NCI-H1417 treated with DMSO at 0.1 percent for 48 hours (cell line): ENCODE results near the gene PANK2.
"Not testable (repeated sequence)": the region's sequence is repeated elsewhere in the genome, so short reads cannot be mapped to it uniquely, and the experiment has no call there.

Experiments used
- DNase-seq: peaks from one replicate; lab custom pipeline; 2025; lab: John Stamatoyannopoulos, UW

Gene PANK2

DNA sequence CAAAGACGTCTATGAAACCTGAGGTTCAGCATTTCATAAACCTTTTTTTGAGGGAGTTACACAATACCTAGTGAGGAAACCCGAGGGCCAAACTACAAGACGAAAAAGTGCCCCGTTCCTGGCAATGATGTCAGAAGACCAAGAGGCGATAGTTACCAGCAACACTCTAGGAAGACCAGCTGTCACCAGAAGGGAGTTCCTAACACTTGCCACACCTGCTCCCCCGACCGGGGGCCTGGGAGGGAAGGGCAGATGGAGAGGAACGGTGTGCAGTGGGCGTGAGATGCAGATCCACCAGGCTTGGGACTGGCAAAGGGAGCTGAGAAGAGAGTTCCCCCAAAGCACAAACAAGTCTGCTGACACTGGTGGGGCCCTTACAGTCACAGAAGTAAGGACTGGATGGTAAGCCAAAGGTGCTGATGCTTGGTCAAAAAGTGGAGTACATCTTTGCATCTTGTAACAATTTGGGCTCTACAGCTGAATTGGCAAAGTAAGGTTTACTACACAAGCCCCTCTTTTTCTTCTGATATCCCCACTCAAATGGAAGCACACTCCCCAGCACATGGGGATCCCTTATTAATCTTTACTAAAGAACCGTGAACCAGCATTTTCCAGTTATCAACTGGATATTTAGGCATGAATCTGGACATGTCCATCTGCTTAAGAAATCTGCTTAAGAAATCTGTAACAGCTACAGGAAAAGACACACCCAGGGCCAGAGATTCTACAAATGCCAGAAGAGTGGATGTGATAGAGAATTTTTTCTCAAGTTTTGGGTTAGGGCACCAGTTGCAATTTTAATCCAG lies 38.5 kb downstream of the PANK2 start:
- no peak for DNase-seq

DNA sequence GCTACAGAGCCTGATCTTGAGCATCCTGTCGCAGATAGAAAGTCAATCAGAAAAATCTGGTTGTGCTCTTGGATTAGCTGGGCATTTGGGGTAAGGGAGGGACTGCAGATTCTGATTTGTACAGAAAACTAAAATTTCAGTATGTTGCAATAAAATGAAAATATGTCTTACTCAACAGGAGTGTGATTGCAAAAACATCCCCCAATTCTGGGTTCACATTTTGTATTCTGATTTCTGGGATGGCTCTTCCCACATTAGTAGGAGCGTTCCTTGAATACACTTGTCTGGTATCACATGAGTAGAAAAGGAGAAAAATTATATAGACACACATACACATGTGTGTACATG lies 40.5 kb downstream of the PANK2 start:
- DNase-seq = no peak

DNA sequence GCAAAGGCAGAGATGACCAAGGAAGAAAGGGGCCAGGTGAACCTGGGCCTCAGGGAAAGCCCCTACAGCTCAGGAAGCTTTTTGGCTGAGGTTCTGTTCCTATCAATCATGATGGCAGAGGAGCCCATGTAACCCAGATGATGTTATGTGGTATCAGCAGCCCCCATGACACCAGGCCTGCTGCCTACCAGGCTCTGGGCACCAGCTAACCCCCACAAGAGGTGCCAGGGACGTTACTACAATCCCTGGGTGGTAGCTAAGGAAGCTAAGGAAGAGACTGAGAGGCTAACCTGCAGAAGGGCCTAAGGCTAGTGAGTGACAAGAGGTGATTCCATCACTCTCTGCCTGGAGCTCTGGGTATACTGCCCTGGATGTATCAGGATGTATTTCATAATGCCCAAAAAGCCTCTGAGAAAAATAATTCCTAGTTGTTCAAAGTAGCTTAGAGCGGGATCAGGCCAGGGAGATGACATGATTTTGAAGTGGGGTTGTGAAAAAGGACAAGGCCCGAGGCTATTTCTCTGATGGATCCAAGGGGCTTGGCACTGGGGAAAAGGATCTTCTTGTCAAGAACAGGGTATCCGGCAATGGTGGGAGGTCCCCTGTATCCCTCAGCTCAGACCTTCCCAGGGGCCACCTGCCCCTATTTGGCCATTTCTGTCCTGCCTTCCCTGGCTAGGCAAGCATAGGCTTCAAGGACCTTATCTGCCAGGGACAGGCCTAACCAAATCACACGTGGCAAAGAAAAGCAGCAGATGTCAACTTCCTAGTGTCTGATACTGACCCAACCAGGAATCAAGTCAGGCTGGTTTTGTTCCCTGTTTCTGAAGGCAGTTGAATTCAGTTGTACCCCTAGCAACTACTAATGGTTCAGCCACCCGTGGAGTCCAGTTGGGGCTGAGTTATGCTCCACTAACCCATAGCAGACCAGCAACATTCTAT lies 41.3 kb downstream of the PANK2 start:
- DNase-seq = no peak

DNA sequence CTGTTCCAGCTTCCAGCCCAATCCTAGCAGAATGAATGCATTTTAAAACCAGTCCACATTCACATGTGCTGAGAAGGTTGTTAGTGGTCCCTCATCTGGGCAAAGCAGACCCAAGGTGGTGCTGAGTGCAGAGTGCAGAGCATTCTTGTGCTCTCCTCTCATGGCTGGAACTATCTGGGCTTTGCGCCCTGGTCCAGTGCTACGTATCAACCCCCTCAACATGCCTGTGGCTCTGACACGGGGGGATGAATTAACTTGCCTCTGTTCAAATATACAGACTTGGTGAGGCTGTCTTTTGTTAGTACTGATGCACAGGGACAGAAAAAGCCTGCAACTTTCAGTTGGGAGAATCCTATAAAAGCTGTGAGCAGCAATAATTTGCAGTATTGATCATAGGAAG lies 42.5 kb downstream of the PANK2 start:
- no peak for DNase-seq

DNA sequence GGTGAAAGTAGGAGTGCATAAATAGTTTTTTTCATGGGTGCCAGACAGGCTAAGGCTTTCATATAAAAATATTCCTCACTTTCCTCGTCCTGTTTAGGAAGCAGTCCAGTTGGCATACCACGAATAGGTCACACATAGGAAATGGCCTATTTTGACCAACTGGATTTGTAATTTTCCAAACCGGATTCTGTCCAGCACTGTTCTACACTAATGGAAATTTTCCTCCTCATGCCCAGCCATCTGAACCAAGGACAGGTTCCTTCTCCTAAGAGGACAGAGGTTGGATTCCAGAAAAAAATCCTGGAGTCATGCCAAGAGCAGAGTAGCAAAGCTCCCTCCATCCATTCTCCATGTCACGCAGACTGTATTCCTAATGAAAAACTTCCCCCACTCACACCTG lies 43.1 kb downstream of the PANK2 start:
- no peak for DNase-seq

DNA sequence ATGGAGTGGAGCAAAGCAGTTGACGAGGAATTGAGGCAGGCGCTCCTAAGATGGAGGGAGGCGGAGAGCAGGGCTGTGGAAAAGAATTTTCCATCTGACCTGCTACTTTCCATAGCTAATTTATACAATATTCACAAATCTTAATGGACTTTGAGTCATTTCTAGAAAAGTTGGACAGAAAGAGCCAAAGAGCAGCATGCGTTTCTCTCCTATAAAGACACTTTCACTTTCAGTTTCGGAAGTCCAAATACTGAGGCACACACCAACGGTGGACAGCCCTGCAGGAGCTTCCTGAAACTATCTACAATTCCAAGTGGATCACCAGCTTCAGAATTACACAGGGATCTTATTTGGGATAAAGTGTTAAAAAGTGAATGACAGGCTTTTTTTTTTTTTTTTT lies 43.5 kb downstream of the PANK2 start:
- no peak for DNase-seq

DNA sequence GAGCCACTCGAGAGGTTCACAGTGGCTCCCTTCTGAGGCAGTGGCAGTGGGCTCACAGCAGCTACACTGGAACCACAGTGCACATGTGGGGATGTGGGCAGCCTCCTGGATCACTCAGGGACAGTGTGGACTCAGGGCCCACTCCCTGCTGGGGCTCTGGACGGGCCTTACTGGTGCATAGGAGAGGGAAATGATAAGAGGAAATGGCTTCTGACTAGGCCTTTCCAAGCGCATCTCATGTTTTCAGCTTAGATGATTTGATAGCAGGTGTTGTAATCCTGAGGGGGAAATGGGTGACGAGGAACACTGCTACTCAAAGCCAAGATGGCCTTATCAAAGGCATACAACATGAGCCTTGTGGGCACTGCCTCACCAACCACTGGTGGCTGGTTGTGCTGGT lies 44.0 kb downstream of the PANK2 start:
- DNase-seq = no peak

DNA sequence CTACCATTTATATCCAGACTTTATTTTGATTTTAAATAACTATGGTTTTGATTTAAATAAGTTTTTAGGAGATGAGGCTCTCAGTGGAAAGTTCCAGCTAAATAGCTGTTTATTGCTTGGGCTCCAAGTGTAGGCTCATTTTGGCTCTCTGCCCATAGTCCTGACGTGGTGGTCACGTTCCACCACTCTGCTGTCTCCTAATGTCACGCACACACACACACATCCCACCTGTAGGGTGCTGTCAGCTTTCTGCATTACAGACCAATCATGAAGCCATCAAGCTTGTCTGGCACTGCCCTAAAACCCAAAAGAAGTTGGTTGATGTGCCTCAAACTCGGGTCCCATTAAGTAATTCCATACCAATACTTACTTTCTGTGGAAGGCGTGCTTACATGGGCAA lies 45.4 kb downstream of the PANK2 start:
- DNase-seq = no peak

DNA sequence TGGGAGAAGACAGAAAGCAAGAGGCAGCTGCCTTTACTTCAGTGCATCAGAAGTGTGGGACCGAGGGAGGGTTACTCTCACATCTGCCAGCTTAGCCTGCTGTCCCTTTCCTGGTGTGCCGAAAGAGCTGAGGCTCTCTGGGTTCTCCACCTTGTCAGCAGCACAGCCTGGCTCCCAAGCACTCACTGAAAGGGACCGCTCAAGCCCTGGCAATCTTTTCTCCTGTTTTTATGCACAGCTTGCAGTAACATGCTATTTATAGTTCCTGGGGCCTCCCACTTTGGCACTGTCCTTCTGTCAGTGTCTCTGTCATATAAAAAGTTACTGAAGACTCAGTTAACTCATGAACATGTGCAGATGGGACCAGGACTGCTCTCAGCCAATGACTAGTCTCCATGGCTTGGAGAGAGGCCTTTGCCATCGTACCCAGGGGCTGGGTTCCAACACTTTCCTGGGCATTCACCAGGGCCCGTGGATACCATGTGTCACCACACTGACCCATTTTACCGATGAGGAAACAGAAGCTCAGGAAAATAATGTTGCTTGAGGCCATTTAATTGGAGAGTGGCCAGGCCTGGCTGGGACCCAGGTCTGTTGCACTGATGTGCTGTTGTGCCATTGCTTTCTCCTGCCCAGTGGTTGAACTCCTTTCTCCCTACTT lies 46.2 kb downstream of the PANK2 start:
- DNase-seq = no peak

DNA sequence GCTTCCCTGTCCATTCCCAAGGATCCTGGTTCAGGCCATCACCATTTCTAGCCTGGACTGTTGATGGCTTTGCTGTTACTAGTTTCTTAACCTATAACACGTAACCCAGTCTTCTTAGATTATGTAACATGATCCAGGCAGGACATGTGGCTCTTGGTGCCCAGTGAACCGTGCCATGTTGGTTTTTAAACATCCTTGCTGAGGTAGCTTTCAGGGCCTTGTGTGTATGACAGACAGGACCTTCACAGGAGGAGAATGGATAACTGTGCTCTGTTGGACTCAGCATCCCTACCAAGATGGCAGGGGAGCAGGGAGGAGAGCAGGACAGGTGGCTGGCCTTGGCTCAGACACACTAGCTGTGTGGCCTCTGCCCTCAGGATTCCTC lies 46.8 kb downstream of the PANK2 start:
- DNase-seq = no peak

DNA sequence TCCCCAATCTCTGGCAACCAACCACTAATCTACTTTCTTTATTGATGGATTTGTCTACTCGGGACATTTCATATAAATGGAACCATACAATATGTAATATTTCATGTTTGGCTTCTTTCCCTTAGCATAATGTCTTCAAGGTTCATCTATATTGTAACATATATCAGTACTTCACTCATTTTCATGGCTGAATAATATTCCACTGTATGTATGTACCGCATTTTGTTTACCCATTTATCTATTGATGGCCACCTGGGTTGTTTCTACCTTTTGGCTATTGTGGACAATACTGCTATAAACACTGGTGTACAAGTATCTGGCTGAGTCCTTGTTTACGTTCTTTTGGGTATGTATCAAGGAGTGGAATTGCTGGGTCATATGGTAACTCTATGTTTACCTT lies 48.4 kb downstream of the PANK2 start:
- no peak for DNase-seq

DNA sequence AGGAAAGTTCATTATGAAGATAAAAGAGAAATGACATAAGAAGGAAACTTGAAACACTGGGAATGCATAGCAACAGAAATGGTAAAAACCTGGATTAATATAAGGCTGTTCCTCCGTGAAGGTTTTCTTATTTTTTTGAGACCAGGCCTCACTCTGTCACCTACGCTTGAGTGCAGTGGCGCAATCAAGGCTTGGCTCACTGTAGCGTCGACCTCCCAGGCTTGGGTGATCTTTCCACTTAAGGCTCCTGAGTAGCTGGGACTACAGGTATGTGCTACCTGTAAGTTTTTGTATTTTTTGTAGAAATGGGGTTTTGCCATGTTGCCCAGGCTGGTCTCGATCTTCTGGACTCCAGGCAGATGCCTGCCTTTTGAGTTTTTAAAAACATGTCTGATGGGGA lies 51.7 kb downstream of the PANK2 start:
- DNase-seq = no peak

DNA sequence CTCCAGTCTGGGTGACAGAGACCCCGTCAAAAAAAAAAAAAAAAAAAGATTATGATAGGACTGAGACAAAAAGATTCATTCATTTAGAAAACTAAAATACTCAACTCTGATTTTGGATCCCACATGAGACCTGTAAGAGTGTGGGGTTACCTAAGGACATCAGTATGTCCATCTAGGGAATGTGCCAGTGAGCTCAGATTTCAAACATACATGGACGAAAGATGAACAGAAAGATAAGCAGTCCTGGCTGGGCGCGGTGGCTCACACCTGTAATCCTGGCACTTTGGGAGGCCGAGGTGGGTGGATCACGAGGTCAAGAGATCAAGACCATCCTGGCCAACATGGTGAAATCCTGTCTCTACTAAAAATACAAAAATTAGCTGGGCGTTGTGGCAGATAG lies 57.5 kb downstream of the PANK2 start:
- not testable (repeated sequence) for DNase-seq

DNA sequence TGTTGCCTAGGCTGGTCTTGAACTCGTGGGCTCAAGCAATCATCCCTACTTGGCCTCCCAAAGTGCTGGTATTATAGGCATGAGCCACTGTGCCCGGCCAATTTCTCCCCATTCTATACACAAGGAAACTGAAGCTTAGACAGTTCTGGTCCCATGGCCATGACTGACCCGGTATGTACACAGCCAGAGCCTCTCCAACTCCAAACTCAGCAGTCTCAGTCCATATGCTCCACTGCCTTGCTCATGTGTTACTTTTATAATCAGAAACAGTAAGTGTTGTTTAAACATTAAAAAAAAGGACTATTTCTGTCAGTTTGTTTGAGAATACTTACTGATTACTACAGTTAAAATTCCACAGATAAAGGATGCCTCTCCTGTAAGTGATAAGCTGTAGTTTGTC lies 75.5 kb downstream of the PANK2 start:
- DNase-seq = no peak

DNA sequence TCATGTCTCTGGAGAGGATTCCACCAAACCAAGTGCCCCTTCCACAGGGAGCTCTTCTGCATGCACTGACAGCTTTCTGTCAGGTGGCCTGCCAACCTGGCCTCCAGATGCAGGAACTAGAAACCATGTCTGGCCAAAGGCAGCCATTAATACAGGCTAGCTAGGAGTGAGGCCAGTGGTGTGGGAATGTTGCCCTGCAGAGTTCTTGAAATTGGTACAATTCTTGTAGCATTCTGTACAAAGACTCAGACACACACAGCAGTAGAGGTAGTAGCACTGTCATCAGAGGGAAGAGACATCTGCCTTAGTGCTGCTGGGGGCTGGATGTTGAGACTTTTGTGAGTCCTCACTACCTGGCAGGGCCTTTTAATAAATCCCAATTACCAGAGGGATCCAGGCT lies 77.4 kb downstream of the PANK2 start:
- no peak for DNase-seq

DNA sequence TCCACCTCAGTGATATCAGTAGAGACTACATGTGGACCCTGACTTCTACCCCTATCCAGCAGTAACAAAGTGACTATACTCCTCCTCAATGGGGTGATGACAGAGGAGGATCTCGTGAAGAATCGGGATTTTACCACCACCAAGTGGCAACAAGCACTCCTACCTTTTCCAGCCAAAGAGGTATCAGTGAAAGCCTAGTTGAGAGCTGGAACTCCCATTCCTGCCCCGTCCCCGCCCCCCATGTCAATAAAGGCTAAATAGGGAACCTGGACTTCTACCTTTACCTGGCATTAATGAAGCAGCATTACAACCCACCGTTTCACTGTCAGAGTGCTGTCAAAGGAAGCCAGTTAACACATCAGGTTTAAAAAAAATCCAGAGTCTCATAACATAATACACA lies 80.8 kb downstream of the PANK2 start:
- DNase-seq = no peak

DNA sequence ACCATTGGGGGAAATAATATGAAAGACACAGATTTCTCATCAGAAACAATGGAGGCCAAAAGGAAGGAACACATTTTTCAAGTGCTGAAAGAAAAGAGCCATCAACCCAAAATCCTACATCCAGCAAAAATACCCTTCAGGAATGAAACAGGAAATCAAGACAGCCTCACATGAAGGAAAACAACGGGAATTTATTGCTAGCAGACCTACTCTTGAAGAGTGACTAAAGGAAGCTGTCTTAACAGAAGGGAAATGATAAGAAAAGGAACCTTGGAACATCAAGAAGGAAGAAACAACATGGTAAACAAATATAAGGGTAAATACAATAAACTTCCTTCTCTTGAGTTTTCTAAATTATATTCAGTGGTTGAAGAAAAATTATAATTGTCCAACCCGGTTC lies 82.0 kb downstream of the PANK2 start:
- DNase-seq = no peak

DNA sequence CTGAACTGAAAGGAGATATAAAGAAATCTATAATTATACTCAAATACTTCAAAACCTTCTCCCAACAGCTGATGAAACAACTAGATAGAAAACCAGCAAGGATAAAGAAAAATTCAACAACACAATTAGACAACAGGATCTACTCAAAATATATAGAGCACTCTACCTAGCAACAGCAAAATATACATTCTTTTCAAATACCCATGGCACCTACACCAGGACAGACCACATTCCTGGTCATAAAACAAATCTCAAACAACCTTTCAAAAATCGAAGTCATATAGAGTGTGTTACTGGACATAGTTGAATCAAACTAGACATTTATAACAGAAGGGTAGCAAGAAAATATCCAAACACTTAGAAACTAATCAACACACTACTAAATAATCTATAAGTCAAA lies 83.0 kb downstream of the PANK2 start:
- DNase-seq = no peak

DNA sequence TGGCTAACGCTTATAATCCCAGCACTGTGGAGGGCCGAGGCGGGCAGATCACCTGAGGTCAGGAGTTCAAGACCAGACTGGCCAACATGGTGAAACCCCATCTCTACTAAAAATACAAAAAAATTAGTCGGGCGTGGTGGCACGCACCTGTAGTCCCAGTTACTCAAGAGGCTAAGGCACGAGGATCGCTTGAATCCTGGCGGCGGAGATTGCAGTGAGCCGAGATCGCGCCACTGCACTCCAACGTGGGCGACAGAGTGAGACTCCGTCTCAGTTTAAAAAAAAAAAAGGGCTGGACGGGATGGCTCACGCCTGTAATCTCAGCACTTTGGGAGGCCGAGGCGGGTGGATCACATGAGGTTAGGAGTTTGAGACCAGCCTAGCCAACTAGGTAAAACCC lies 83.4 kb downstream of the PANK2 start:
- not testable (repeated sequence) for DNase-seq

DNA sequence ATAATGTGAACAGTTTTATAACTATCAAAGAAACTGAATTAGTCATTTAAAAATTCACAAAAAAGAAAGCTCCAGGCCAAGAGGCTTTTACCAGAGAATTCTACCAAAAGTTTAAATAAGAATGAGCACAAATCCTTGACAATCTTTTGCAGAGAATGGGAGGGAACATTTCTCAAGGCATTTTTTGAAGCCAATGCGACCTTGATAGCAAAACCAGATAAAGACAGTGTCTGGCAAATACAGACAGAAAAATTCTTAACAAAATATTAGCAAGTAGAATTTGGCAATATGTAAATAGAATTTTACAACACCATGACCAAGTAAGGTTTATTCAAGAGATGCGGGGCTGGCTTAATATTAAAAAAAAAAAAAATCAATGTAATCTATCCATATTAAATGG lies 84.5 kb downstream of the PANK2 start:
- no peak for DNase-seq

DNA sequence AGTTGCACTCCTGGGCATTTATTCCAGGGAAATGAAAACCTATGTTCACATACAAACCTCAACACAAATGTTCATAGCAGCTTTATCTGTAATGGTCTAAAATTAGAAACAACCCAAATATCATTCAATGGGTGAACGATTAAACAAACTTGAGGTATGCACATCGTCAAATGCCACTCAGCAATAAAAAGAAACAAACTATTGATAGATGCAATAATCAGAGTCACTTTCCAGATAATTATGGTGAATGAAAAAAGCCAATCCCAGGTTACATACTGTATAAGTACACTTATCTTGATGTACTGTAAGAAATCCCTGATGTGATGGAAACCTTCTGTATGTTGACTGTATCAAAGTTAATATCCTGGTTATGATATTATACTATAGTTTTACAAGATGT lies 87.3 kb downstream of the PANK2 start:
- no peak for DNase-seq
